ENCODE data around the gene ZNF622.

The ZNF622 gene

GRCh38 chr5:16427587-16427986 is 38.0 kb downstream of the ZNF622 start:
- no peak for DNase-seq

GRCh38 chr5:16418471-16418922 is 47.1 kb downstream of the ZNF622 start:
- DNase-seq, result no peak

GRCh38 chr5:16417398-16418074 is 48.1 kb downstream of the ZNF622 start:
- no peak for DNase-seq

GRCh38 chr5:16414861-16415260 is 50.7 kb downstream of the ZNF622 start:
- no peak for DNase-seq

GRCh38 chr5:16413166-16413860 is 52.3 kb downstream of the ZNF622 start:
- DNase-seq, result no peak

- no peak for DNase-seq
Measured at GRCh38 chr5:16412556-16412955, 53.0 kb downstream of the ZNF622 start.

- no peak for DNase-seq
Measured at GRCh38 chr5:16411741-16412455, 53.7 kb downstream of the ZNF622 start.

GRCh38 chr5:16411235-16411634 is 54.4 kb downstream of the ZNF622 start:
- DNase-seq, result no peak

- no peak for DNase-seq
Measured at GRCh38 chr5:16410338-16410737, 55.3 kb downstream of the ZNF622 start.

- DNase-seq, result no peak
Measured at GRCh38 chr5:16406630-16407029, 59.0 kb downstream of the ZNF622 start.

GRCh38 chr5:16406023-16406422 is 59.6 kb downstream of the ZNF622 start:
- no peak for DNase-seq

All from stimulated activated CD4-positive, alpha-beta T cell treated with anti-CD3 and anti-CD28 coated beads, Interleukin-4, amount 100 ng/mL, for 24 hours (primary cell).